Kidney (tissue), 14 donors: Measurements from ENCODE around the gene SAMD4A. TPM values are rescaled to one million over a fixed set of nuclear protein-coding genes. Genes with fewer than 3 reads are reported as not detected.

Experiments used
- DNase-seq, 5 donors: peaks; one replicate each; pipeline ENCODE4 v3.0.0-alpha.2; 2013 to 2020
- FAIRE-seq: peaks from 2 replicates; lab custom pipeline; 2012; peaks lifted over from hg19 to GRCh38; lab: Jason Lieb, UNC
- H3K27ac ChIP-seq, 2 donors: one replicate each; pipeline ENCODE4 v1.7.0; 2013; ENCODE audit warnings: low read depth in 2 of 2, low read length in 2 of 2, inconsistent platforms in 1 of 2
- H3K27me3 ChIP-seq: one replicate; pipeline ENCODE4 v1.7.1; 2013; ENCODE audit warnings: low read length, inconsistent platforms; ENCODE audit not compliant: control insufficient read depth, insufficient read depth
- H3K36me3 ChIP-seq, 3 donors: one replicate each; pipeline versions ENCODE4 v1.7.0 to v1.7.1; 2013; ENCODE audit warnings: low read length in 3 of 3, control low read depth in 1 of 3, inconsistent platforms in 1 of 3; ENCODE audit not compliant: insufficient read depth in 3 of 3, control insufficient read depth in 2 of 3
- H3K4me1 ChIP-seq, 3 donors: one replicate each; pipeline versions ENCODE4 v1.7.0 to v1.7.1; 2013; ENCODE audit warnings: low read length in 3 of 3, inconsistent platforms in 1 of 3, low read depth in 1 of 3; ENCODE audit not compliant: control insufficient read depth in 2 of 3, insufficient read depth in 2 of 3
- H3K4me3 ChIP-seq, 3 donors: one replicate each; pipeline versions ENCODE4 v1.7.0 to v1.8.1; 2013; ENCODE audit warnings: low read length in 3 of 3, control low read depth in 1 of 3, inconsistent platforms in 1 of 3
- H3K9ac ChIP-seq, 3 donors: one replicate each; pipeline versions ENCODE4 v1.7.0 to v1.7.1; 2013; ENCODE audit warnings: low read length in 3 of 3, control low read depth in 1 of 3, inconsistent platforms in 1 of 3
- H3K9me3 ChIP-seq, 3 donors: one replicate each; pipeline versions ENCODE4 v1.7.0 to v1.7.1; 2013; ENCODE audit warnings: low read length in 3 of 3, control low read depth in 1 of 3, inconsistent platforms in 1 of 3; ENCODE audit not compliant: control insufficient read depth in 2 of 3, insufficient read depth in 1 of 3
- CTCF ChIP-seq: IDR thresholded peaks from 3 replicates; pipeline ENCODE4 v1.5.1; 2012; ENCODE audit warnings: mild to moderate bottlenecking, moderate library complexity, borderline replicate concordance; ENCODE audit not compliant: insufficient read depth; ENCODE audit errors: extremely low read depth
- intact Hi-C: fragments of 100-400 bp; cut with DNase I; formaldehyde crosslinking; loops from one replicate; pipeline ENCODE4 v1.11.1; 2022
- polyA plus RNA-seq: library from polyadenylated mRNA; stranded (reverse); fragments of 350-450 nt; fragmentation: Illumina TruSeq; extraction: RNeasy Lipid Tissue Mini Kit (QIAGEN cat#74804); gene quantifications from one replicate; pipeline ENCODE4 v1.2.3, GENCODE V29; 2014; ENCODE audit warnings: low read depth, low replicate concordance; ENCODE audit not compliant: insufficient read depth
- total RNA-seq: library from RNA; stranded (reverse); fragmentation: NEBNext Ultra II Directional; extraction: Animal tissue kit (Norgen Biotek cat#: 25700); gene quantifications from one replicate; pipeline ENCODE4 v1.2.1, GENCODE V29; 2021
- donor health status: control.
- donor health status: control.
- donor health status: control.
- donor health status: control.
- donor health status: control.
- donor health status: DM: yes; HTN: yes; CAD: no.
- donor health status: Normal renal cell carcinoma (clear cell type).

The SAMD4A gene
- total and polyA plus RNA-seq, 2 donors from 2014 or later: 7.4 to 46.5 TPM

- intact Hi-C loops: no loop called here
- Histone ChIP-seq H3K4me3 (no peak overlapping the region), H3K36me3 (peaks cover 0 to 3% (median 2%) of the 10 kb centered on the region in 3 donors), H3K9me3 (no peaks in the 10 kb centered on the region), H3K4me1 (peaks cover 0 to 9% (median 5%) of the 10 kb centered on the region in 3 donors), H3K9ac (no peak overlapping the region), H3K27ac (no peak overlapping the region), H3K27me3 (no peaks in the 10 kb centered on the region)
- no peak for FAIRE-seq
- no peak for TF ChIP-seq CTCF
- DNase-seq: no peak
These were observed 201.7 kb downstream of the SAMD4A start for GRCh38 chr14:54768501-54769129.

GRCh38 chr14:54769951-54770863 lies 203.3 kb downstream of the SAMD4A start:
- no peak for TF ChIP-seq CTCF
- H3K27me3 ChIP-seq: no peaks in the 10 kb centered on the region
- no peak overlapping the region for H3K4me3 ChIP-seq
- no peak overlapping the region for H3K27ac ChIP-seq
- H3K36me3 ChIP-seq: peaks cover 0 to 3% (median 0%) of the 10 kb centered on the region in 3 donors
- H3K9ac ChIP-seq: no peak overlapping the region
- intact Hi-C loops: no loop called here
- H3K4me1 ChIP-seq: peaks cover 0 to 16% (median 8%) of the 10 kb centered on the region in 3 donors
- FAIRE-seq (no peak), DNase-seq (peak in 1 of 5 donors; percentile 26)
- H3K9me3 ChIP-seq: no peaks in the 10 kb centered on the region

- Histone ChIP-seq H3K9me3 (no peaks in the 10 kb centered on the region), H3K4me3 (no peak overlapping the region), H3K27me3 (no peaks in the 10 kb centered on the region), H3K4me1 (peaks cover 0 to 18% (median 10%) of the 10 kb centered on the region in 3 donors), H3K9ac (no peak overlapping the region), H3K27ac (no peak overlapping the region), H3K36me3 (peaks cover 0 to 3% (median 0%) of the 10 kb centered on the region in 3 donors)
- peak in 1 of 5 donors; percentile 38 for DNase-seq
- intact Hi-C loops: no loop called here
- no peak for TF ChIP-seq CTCF
- FAIRE-seq: no peak
These were observed 204.6 kb downstream of the SAMD4A start for GRCh38 chr14:54771411-54772027.
